Mesodermal cell (in vitro differentiated cells): ENCODE results near the gene AP4S1. TPM values are rescaled to one million over a fixed set of nuclear protein-coding genes. Genes with fewer than 3 reads are reported as not detected.
A peak's percentile ranks its signal among the peaks of the same experiment; 100 is the strongest.
"Not testable (repeated sequence)": the region's sequence is repeated elsewhere in the genome, so short reads cannot be mapped to it uniquely, and the experiment has no call there.

Source experiments
- H3K27ac ChIP-seq: 2 replicates; pipeline ENCODE4 v1.7.0; 2013; ENCODE audit warnings: mild to moderate bottlenecking, low read depth, low read length, moderate library complexity; ENCODE audit not compliant: severe bottlenecking
- H3K36me3 ChIP-seq: 2 replicates; pipeline ENCODE4 v1.7.1; 2013; ENCODE audit warnings: mild to moderate bottlenecking, low read length, moderate library complexity; ENCODE audit not compliant: control insufficient read depth, insufficient read depth
- H3K4me1 ChIP-seq: one replicate; pipeline ENCODE4 v1.7.1; 2013; ENCODE audit warnings: mild to moderate bottlenecking, low read length; ENCODE audit not compliant: insufficient read depth, control insufficient read depth, poor library complexity, severe bottlenecking
- H3K4me3 ChIP-seq: 2 replicates; pipeline ENCODE4 v1.7.0; 2013; ENCODE audit warnings: low read length, control low read depth, mild to moderate bottlenecking; ENCODE audit not compliant: insufficient read depth, poor library complexity, severe bottlenecking; ENCODE audit errors: extremely low read depth
- H3K9me3 ChIP-seq: 2 replicates; pipeline ENCODE4 v1.7.1; 2013; ENCODE audit warnings: mild to moderate bottlenecking, low read length, moderate library complexity; ENCODE audit not compliant: control insufficient read depth
- WGBS, 2 experiments: methylation state at CpG; one replicate each; pipeline ENCODE4 v1.1.5; 2013; ENCODE audit warnings: missing lambda C conversion rate in 2 of 2; ENCODE audit not compliant: insufficient coverage in 2 of 2; 5-methylcytosine and 5-hydroxymethylcytosine counted together
- polyA plus RNA-seq, 2 experiments: library from polyadenylated mRNA; stranded (reverse); fragments of 50-300 nt; gene quantifications; one replicate each; pipeline ENCODE4 v1.2.3, GENCODE V29; 2013

AP4S1 gene
- polyA plus RNA-seq (2013, experiment 1 of 2) = 3.9 TPM
- polyA plus RNA-seq (2013, experiment 2 of 2) = 5.0 TPM

- Histone ChIP-seq H3K4me3 (peak within 1 kb of the TSS; percentile 100), H3K36me3 (peaks cover 24% of the 10 kb centered on the region), H3K4me1 (peaks cover 9% of the 10 kb centered on the region), H3K9me3 (no peaks in the 10 kb centered on the region), H3K27ac (peak within 1 kb of the TSS; percentile 97)
- 0 to 1% methylated on average over 48 to 50 of the region's 53 CpGs for WGBS, 2 experiments
Measured at GRCh38 chr14:31025367-31026076, at the start of gene AP4S1. AP4S1 (plus strand) TSS chr14:31025649; CDS start chr14:31066197, 40,548 bp downstream.

- Histone ChIP-seq H3K4me3 (no peak overlapping the region), H3K9me3 (no peaks in the 10 kb centered on the region), H3K4me1 (peaks cover 5% of the 10 kb centered on the region), H3K36me3 (no peaks in the 10 kb centered on the region), H3K27ac (no peak overlapping the region)
- no CpG with 5 or more reads among the region's 2 CpGs for WGBS, 2 experiments
Measured at GRCh38 chr14:30977752-30978151, 47.7 kb upstream of the AP4S1 start.

- not testable (repeated sequence) for H3K9me3 ChIP-seq, H3K36me3 ChIP-seq, H3K4me3 ChIP-seq, H3K27ac ChIP-seq, H3K4me1 ChIP-seq
- WGBS, 2 experiments = 84 to 90% methylated on average over 7 to 11 of the region's 13 CpGs
Measured at GRCh38 chr14:30980106-30980704, 45.2 kb upstream of the AP4S1 start.

- no peaks in the 10 kb centered on the region for H3K36me3 ChIP-seq
- no peaks in the 10 kb centered on the region for H3K9me3 ChIP-seq
- H3K27ac ChIP-seq = no peak overlapping the region
- no peaks in the 10 kb centered on the region for H3K4me1 ChIP-seq
- WGBS, 2 experiments = 100% methylated on average over 1 to 2 of the region's 3 CpGs
- no peak overlapping the region for H3K4me3 ChIP-seq
Measured at GRCh38 chr14:30980980-30981379, 44.5 kb upstream of the AP4S1 start.

- no peaks in the 10 kb centered on the region for H3K9me3 ChIP-seq
- no peak overlapping the region for H3K27ac ChIP-seq
- WGBS, 2 experiments = 93 to 100% methylated on average over 2 to 3 of the region's 7 CpGs
- no peaks in the 10 kb centered on the region for H3K36me3 ChIP-seq
- H3K4me3 ChIP-seq = no peak overlapping the region
- H3K4me1 ChIP-seq = no peaks in the 10 kb centered on the region
Measured at GRCh38 chr14:30982533-30982932, 42.9 kb upstream of the AP4S1 start.

GRCh38 chr14:30983858-30984257 is 41.6 kb upstream of the AP4S1 start:
- Histone ChIP-seq H3K4me1 (no peaks in the 10 kb centered on the region), H3K27ac (no peak overlapping the region), H3K36me3 (no peaks in the 10 kb centered on the region), H3K9me3 (no peaks in the 10 kb centered on the region), H3K4me3 (no peak overlapping the region)
- WGBS, 2 experiments = no CpG with 5 or more reads among the region's 2 CpGs

GRCh38 chr14:30985796-30986195 is 39.7 kb upstream of the AP4S1 start:
- 90 to 100% methylated on average over 1 of the region's 3 CpGs for WGBS, 2 experiments
- no peaks in the 10 kb centered on the region for H3K9me3 ChIP-seq
- H3K27ac ChIP-seq = no peak overlapping the region
- no peaks in the 10 kb centered on the region for H3K4me1 ChIP-seq
- no peak overlapping the region for H3K4me3 ChIP-seq
- no peaks in the 10 kb centered on the region for H3K36me3 ChIP-seq

GRCh38 chr14:30988509-30988908 is 36.9 kb upstream of the AP4S1 start:
- Histone ChIP-seq H3K4me1 (no peaks in the 10 kb centered on the region), H3K27ac (no peak overlapping the region), H3K36me3 (no peaks in the 10 kb centered on the region), H3K4me3 (no peak overlapping the region), H3K9me3 (no peaks in the 10 kb centered on the region)

- Histone ChIP-seq H3K27ac (no peak overlapping the region), H3K4me3 (no peak overlapping the region), H3K4me1 (peaks cover 6% of the 10 kb centered on the region), H3K9me3 (no peaks in the 10 kb centered on the region), H3K36me3 (no peaks in the 10 kb centered on the region)
Measured at GRCh38 chr14:30990770-30991169, 34.7 kb upstream of the AP4S1 start.

GRCh38 chr14:30991408-30991807 is 34.0 kb upstream of the AP4S1 start:
- WGBS, 2 experiments = no CpG with 5 or more reads among the region's 2 CpGs
- Histone ChIP-seq H3K36me3 (no peaks in the 10 kb centered on the region), H3K9me3 (no peaks in the 10 kb centered on the region), H3K4me1 (peaks cover 8% of the 10 kb centered on the region), H3K27ac (no peak overlapping the region), H3K4me3 (no peak overlapping the region)

GRCh38 chr14:30993071-30993470 is 32.4 kb upstream of the AP4S1 start:
- Histone ChIP-seq H3K4me1 (peaks cover 8% of the 10 kb centered on the region), H3K9me3 (peaks cover 7% of the 10 kb centered on the region), H3K27ac (no peak overlapping the region), H3K4me3 (no peak overlapping the region), H3K36me3 (peaks cover 7% of the 10 kb centered on the region)
